SK-N-MC (cell line): ENCODE results near the gene CARF.
A peak's percentile ranks its signal among the peaks of the same experiment; 100 is the strongest.
"Not testable (repeated sequence)": the region's sequence is repeated elsewhere in the genome, so short reads cannot be mapped to it uniquely, and the experiment has no call there.

Experiments used
- DNase-seq: peaks from one replicate; pipeline ENCODE4 v3.0.0-alpha.2; 2011; ENCODE audit warnings: low read depth, low spot score
- H3K27ac ChIP-seq: fragments of 200-600 bp; sonication (generic); 2 replicates; pipeline ENCODE4 v1.5.1; 2016; ENCODE audit warnings: mixed run types
- H3K36me3 ChIP-seq: fragments of 200-600 bp; sonication (generic); 2 replicates; pipeline ENCODE4 v1.6.1; 2017; ENCODE audit warnings: antibody characterized with exemption, low read length, mixed read lengths; ENCODE audit not compliant: insufficient read depth
- H3K4me3 ChIP-seq: fragments of 200-600 bp; sonication (generic); 2 replicates; pipeline ENCODE4 v1.5.1; 2016
- H3K9ac ChIP-seq: fragments of 200-600 bp; sonication (generic); 2 replicates; pipeline ENCODE4 v1.8.0; 2017; ENCODE audit warnings: mixed run types, mixed read lengths; ENCODE audit not compliant: insufficient read length
- H3K9me3 ChIP-seq: fragments of 200-600 bp; sonication (generic); 2 replicates; pipeline ENCODE4 v1.6.1; 2017; ENCODE audit warnings: low read depth, mild to moderate bottlenecking, antibody characterized with exemption, low read length, moderate library complexity, mixed read lengths
- EZH2 ChIP-seq: fragments of 200-600 bp; sonication (generic); IDR thresholded peaks from one replicate; pipeline ENCODE4 v1.6.1; 2017; ENCODE audit warnings: antibody characterized with exemption
- FOXP2 ChIP-seq: optimal IDR thresholded peaks from 2 replicates; pipeline ENCODE3; 2011; ENCODE audit warnings: mild to moderate bottlenecking, moderate library complexity; ENCODE audit not compliant: insufficient read depth; ENCODE audit errors: extremely low read length, control extremely low read depth
- POLR2AphosphoS5 ChIP-seq: IDR thresholded peaks from 2 replicates; pipeline ENCODE4 v1.6.1; 2012; ENCODE audit warnings: mild to moderate bottlenecking, low read depth, low read length, borderline replicate concordance

The CARF gene, protein sequence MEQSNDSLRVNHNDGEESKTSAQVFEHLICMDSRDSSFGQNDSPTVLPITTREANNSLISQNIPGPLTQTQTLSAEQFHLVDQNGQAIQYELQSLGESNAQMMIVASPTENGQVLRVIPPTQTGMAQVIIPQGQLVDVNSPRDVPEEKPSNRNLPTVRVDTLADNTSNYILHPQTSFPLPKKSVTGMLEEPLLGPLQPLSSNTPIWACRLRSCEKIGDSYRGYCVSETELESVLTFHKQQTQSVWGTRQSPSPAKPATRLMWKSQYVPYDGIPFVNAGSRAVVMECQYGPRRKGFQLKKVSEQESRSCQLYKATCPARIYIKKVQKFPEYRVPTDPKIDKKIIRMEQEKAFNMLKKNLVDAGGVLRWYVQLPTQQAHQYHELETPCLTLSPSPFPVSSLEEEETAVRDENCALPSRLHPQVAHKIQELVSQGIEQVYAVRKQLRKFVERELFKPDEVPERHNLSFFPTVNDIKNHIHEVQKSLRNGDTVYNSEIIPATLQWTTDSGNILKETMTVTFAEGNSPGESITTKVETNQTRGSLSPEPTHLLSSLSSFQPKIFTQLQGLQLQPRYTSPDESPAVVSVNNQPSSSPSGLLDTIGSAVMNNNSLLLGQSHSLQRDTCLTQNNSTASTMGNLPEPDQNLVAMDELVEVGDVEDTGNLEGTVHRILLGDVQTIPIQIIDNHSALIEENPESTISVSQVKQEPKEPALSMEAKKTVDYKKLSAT

DNA sequence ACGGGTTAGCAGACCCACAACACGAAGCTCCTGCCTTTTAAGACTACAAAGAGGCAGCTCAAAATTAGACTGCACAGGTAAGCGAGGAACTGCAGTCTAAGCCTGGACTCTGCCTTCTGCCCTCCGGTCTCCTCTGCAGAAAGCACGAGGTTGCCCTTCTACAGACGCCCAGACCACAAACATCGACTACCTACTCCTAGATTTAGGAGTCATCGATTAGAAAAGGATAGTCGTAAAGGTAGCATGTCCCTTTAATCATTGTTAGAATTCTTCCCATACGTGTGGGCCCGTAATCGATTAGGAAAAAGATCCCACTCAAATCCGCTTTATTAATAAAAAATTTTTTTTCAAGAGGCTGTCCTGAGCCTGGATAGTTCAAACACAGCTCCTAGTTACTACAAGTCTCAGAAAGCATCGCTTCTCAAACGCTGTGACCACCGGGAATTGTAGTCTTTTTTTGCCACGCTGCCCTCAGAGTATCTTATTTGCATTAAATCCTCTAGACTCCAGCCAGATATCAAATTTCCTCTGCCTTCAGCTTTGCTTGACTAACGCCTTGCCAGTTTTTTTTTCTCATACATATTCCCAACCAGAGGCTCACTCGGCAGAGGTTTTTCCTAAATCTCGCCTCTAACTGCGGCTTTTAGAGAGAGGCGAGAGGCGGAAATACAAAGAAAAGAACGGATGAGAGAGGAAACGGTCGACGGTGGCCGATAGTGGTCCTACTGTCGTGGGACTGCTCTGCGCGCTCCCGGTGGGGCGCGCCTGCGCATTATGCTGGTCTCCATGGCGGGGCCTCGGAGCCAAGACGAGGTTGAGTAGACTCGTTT, at the start of gene CARF, which contains the start of gene WDR12:
Gene CARF, plus strand, starts transcription at position 764 of the 830 bp plus-strand sequence. CDS start 29,628 bp downstream, outside the sequence.
Gene WDR12, minus strand, starts transcription at position 162 of the 830 bp plus-strand sequence. CDS start 197 bp downstream, outside the sequence.
- DNase-seq, result peak; percentile 88
- Histone ChIP-seq H3K36me3 (peaks cover 29% of the 10 kb centered on the region), H3K9ac (peak within 1 kb of the TSS; percentile 97), H3K4me3 (peak within 1 kb of the TSS; percentile 94), H3K27ac (peak within 1 kb of the TSS; percentile 96), H3K9me3 (no peaks in the 10 kb centered on the region)
- TF ChIP-seq EZH2 (no peak), POLR2AphosphoS5 (peak; percentile 87)

- Histone ChIP-seq H3K36me3 (no peaks in the 10 kb centered on the region), H3K27ac (no peak overlapping the region), H3K9ac (peak overlapping the region; percentile 81), H3K9me3 (no peaks in the 10 kb centered on the region), H3K4me3 (peak overlapping the region; percentile 97)
- TF ChIP-seq EZH2 (no peak), FOXP2 (no peak), POLR2AphosphoS5 (no peak)
- no peak for DNase-seq
These were observed 41.4 kb upstream of the CARF start for GRCh38 chr2:202870431-202871299.

- Histone ChIP-seq H3K27ac (no peak within 1 kb of the TSS), H3K9ac (peak within 1 kb of the TSS; percentile 81), H3K4me3 (peak within 1 kb of the TSS; percentile 97), H3K9me3 (no peaks in the 10 kb centered on the region), H3K36me3 (no peaks in the 10 kb centered on the region)
- DNase-seq, result no peak
- TF ChIP-seq EZH2 (no peak), FOXP2 (no peak), POLR2AphosphoS5 (0 out of 2 replicates have a peak, but pooled peaks have one; percentile 4)
These were observed 40.6 kb upstream of the CARF start, which contains the start of gene ICA1L for GRCh38 chr2:202871300-202872141. Gene ICA1L, minus strand, starts transcription at chr2:202871766. Its CDS starts 42,757 bp downstream, at chr2:202829009.

DNA sequence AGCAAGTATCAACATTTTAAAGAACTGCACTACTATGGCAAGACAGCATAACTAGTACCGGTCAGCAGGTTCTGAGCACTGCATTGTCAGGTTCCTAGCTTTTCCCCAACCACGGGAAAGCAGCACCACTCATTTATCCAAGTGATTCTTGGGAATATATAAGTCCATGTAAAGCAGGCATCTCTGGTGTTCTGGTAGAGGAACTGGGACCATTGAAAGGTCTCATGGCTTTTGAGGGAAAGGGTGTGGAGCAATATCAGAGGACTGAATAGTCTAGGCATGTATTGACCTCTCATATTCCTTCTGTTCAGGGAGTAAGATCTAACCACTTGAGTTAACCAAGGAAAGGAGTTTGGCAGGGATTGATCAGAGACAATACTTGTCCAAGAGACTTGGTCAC, 34.4 kb upstream of the CARF start:
- no peak overlapping the region for H3K9ac ChIP-seq
- no peak overlapping the region for H3K4me3 ChIP-seq
- TF ChIP-seq POLR2AphosphoS5, result no peak
- TF ChIP-seq FOXP2, result no peak
- no peak for TF ChIP-seq EZH2
- no peak for DNase-seq
- H3K27ac ChIP-seq, result no peak overlapping the region
- peaks cover 35% of the 10 kb centered on the region for H3K36me3 ChIP-seq
- H3K9me3 ChIP-seq, result no peaks in the 10 kb centered on the region

DNA sequence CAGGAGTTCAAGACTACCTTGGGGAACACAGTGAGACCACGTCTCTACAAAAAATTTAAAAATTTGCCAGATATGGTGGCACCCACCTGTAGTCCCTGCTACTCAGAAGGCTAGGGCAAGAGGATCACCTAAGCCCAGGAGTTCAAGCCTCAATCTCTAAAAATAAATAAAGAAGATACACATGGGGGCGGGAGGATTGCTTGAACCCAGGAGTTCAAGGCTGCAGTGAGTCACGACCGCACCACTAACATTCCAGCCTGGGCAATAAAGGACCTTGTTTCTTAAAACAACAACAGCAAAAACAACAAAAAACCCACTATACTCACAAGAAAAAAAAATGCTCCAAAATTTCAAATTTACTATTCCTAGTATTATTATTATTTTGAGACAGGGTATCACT, 30.5 kb upstream of the CARF start:
- TF ChIP-seq FOXP2 (no peak), EZH2 (no peak), POLR2AphosphoS5 (no peak)
- DNase-seq, result no peak
- H3K27ac ChIP-seq, result no peak overlapping the region
- H3K9ac ChIP-seq, result no peak overlapping the region
- H3K4me3 ChIP-seq, result no peak overlapping the region
- peaks cover 66% of the 10 kb centered on the region for H3K36me3 ChIP-seq
- H3K9me3 ChIP-seq, result no peaks in the 10 kb centered on the region

DNA sequence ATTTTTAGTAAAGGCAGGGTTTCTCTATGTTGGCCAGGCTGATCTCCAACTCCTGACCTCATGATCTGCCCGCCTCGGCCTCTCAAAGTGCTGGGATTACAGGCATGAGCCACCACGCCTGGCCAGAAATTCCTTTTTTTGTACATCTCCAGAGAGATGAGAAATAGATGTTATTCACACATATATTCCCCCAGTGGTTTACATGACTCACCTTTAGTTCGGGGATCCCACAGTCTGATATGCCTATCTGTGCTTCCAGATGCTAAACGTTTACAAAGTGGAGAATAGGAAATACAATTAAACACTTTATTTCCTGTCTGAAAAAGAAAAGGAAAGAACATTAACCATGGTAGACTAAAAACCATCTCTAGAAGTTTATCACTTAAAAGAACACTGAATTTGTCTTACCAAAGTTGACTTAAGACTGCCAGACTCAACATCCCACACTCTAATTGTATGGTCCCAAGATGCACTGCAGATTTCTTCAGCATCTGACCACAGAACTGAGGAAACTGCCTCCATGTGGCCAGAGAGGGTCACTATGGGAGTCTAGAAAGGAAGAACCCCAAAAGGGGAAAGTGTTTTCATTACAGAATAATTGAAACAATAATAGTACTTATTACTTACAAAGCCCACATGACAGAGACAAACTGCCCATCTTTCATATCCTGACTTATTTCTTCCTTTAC, 27.9 kb upstream of the CARF start:
- H3K9ac ChIP-seq, result no peak overlapping the region
- H3K4me3 ChIP-seq, result no peak overlapping the region
- H3K36me3 ChIP-seq, result peaks cover 84% of the 10 kb centered on the region
- no peak overlapping the region for H3K27ac ChIP-seq
- H3K9me3 ChIP-seq, result no peaks in the 10 kb centered on the region
- DNase-seq, result no peak
- TF ChIP-seq POLR2AphosphoS5, result no peak
- no peak for TF ChIP-seq FOXP2
- TF ChIP-seq EZH2, result no peak

- no peak overlapping the region for H3K9ac ChIP-seq
- H3K9me3 ChIP-seq, result no peaks in the 10 kb centered on the region
- H3K36me3 ChIP-seq, result peaks cover 82% of the 10 kb centered on the region
- TF ChIP-seq FOXP2, result no peak
- TF ChIP-seq EZH2, result no peak
- no peak for TF ChIP-seq POLR2AphosphoS5
- H3K27ac ChIP-seq, result no peak overlapping the region
- DNase-seq, result no peak
- H3K4me3 ChIP-seq, result no peak overlapping the region
These were observed 26.9 kb upstream of the CARF start for GRCh38 chr2:202885190-202885589.

DNA sequence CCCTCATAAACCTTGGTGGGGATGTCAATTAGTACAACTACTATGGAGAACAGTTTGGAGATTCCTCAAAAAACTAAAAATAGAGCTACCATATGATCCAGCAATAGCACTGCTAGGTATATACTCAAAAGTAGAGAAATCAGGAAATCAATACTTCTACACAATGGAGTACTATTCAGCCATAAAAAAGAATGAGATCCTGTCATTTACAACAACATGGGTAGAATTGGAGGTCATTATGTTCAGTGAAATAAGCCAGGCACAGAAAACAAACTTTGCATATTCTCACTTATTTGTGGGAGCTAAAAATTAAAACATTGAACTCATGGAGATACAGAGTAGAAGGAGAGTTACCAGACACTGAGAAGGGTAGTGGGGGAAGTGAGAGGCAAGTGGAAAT, 6.6 kb upstream of the CARF start:
- peaks cover 75% of the 10 kb centered on the region for H3K36me3 ChIP-seq
- H3K9ac ChIP-seq, H3K27ac ChIP-seq, DNase-seq, H3K4me3 ChIP-seq: not testable (repeated sequence)
- H3K9me3 ChIP-seq, result peaks cover 10% of the 10 kb centered on the region; the same call in 1 of the 2 replicates
